HuH-7.5 (cell line): ENCODE results near the gene L3MBTL2.
A peak's percentile ranks its signal among the peaks of the same experiment; 100 is the strongest.

ENCODE experiments used
- DNase-seq: peaks from one replicate; pipeline ENCODE4 v3.0.0; 2011; ENCODE audit warnings: low spot score

L3MBTL2 gene

GRCh38 chr22:41215409-41215808, 10.3 kb downstream of the L3MBTL2 start:
- no peak for DNase-seq

DNA sequence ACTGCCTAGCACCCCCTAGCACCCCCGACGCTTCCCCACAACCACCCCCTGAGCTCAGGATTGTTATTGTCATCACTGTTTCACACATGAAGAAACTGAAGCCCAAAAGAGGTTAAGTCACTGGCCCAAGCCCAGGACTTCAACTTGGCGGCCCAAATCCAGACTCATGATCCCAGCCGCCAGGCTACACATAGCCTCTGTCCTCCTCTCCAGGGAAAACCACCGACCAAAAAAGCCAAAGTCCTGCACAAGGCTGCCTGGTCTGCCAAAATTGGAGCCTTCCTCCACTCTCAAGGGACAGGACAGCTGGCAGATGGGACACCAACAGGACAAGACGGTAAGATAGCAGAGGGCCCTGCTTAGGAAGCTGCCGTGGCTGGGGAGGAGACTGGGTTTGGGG, 10.8 kb downstream of the L3MBTL2 start:
- no peak for DNase-seq

GRCh38 chr22:41216984-41217383, 11.9 kb downstream of the L3MBTL2 start:
- DNase-seq = no peak

DNA sequence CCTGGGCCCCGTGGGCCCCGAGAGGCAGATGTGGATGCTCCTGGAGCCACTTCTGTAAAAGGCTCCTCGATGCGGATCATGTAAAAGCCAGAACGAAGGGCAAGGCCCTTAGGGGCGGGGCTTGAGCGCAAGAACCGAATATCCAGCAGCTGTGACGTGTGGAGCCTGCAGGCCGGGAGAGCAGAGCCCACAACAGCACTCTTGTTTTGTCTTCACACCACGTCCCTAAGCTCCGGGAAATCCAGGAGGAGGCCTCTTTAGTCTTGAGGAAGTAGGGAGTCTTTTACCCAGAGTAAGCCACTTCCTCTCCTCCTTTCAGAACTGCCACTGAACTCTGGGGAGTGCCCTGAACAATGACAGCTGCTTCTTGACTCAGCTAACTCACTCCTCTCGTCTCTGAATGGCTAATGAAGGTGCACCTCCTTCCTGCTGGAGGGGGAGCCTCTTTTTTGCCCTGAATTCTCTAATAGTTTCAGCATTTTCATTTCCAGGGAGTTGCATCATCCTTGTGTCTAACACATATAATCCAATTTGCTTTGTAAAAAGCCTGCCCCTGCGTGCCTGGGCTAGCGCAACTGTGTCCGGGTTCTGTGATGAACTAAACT, 12.5 kb downstream of the L3MBTL2 start:
- DNase-seq = no peak

DNA sequence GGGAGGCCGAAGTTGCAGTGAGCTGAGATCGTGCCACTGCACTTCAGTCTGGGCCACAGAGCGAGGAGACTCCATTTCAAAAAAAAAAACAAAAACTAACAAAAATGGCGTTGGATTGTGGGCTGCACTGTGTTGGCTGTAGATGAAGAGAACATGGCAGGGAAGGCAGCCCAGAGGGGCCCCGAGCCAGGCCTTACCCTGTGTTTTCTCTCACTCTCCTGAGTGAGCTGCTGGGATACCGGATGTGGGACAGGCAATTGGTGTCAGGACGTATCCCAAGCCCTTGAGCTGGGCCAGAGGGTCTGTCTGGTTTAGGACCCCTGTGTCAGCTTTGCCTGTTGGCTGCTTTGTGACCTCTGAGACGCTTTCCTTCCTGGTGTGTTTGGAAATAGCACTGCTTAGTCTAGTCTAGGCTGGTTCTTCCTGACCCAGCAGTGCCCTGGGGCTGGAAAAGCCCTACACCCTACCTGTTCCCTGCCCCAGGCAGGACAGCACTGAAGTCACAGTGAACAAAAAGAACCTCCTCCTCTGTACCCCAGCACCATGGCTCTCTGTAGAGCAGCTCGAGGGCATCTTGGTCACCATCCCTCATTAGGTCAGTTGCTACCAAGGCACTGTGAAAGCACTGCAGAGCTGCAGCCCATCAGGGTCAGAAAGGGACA, 17.9 kb downstream of the L3MBTL2 start:
- DNase-seq = no peak

GRCh38 chr22:41223535-41223934, 18.4 kb downstream of the L3MBTL2 start:
- DNase-seq = no peak

GRCh38 chr22:41226723-41227655, 21.9 kb downstream of the L3MBTL2 start:
- no peak for DNase-seq

DNA sequence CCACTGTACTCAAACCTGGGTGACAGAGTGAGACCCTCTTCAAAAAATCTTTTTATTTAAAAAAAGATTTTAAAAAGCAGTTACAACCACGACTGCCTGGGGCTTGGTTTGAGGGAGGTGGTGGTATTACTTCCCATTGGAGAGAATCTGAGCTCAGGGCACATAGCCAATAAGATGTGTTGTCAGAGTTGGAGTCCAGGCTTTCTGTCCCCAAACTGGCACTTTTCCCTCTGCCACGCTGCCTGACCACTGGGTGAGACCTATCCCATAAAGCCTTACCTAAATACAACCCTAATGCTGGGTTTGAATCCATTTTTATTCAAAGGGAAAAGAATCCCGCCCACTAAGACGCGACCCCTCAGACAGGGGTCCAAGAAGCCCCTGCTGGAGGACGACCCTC, 24.1 kb downstream of the L3MBTL2 start:
- no peak for DNase-seq

- no peak for DNase-seq
Measured at GRCh38 chr22:41229730-41230400, 24.8 kb downstream of the L3MBTL2 start.

DNA sequence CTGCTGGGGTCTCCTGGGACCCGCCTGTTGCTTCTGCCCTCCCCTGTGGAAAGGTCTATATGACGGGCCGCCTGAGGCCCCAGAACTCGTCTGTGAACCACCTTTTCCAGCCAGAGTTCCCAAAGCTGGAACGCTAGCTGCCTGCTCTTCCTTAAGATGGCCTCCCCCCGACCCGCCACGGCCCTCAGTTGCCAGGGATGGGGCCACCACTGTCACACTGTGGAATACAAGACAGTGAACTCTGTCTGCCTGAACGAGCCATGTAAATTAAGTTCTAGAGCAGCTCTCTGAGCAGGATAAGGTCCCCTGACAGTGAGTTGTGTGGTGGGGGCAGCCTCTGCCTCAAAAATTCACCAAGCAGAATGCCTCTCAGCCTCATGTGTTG, 25.3 kb downstream of the L3MBTL2 start:
- DNase-seq = no peak

GRCh38 chr22:41231369-41231768, 26.3 kb downstream of the L3MBTL2 start:
- DNase-seq = no peak

DNA sequence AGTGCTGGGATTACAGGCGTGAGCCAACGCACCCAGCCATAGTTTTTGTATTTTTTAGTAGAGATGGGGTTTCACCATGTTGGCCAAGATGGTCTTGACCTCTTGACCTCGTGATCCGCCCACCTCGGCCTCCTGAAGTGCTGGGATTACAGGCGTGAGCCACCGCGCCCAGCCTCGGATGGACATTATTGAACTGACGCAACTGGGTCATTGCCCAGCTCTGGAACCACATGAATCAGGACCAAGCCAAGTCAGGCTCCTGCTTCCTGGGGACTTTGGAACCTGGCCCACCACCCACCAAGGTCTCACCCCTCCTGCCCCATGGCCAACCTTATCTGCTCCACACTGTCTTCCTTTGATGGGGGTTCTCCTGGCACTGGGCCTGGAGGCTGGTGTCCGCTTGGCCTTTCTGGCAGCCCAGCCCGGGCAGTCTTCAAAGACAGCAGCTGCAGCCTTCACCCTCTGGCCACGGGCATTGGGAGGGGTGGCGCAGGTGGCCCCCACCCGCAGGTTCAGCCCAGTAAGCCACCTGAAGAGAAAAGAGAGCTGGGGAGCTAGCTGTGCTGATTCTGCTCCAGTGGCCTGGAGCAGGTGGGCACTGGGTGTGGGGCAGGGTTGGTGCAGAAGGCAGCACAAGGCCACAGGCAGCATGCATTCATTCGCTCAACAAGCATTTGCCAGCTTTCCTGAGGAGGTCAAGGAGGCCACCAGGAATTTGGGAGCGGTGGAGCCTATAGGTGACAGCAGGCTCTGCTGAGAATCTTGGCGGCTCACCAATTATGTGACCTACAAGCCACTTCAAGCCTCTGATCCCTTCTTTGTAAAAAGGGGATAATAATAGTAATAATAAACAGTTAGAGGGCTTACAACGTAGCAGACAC, 29.9 kb downstream of the L3MBTL2 start:
- no peak for DNase-seq

DNA sequence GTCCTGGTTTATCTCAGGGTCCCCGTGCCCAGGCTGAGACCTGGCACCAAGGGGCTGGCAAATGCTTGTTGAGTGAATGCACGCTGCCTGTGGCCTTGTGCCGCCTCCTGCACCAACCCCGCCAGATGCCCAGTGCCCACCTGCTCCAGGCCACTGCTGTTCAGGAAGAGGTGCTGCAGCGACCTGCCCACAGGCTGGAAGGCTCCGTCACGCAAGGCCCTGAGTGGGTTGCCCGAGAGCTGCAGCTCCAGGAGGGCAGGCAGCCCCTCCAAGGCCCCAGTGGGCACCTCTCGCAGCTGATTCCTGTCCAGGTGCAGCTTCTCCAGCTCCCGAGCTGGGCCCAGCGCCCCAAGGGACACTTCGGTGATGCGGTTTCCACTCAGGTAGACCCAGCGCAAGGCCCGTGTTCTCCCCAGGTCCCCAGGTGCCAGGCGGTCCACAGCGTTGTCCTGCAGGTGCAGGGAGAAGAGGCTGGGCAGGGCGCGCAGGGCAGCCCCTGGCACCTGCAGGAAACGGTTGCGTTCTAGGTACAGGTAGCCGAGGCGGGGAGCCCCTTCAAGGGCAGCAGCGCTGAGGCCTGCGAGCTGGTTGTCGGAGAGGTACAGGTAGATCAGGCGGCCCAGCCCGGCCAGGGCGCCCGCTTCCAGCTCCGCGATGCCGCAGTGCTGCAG, 32.1 kb downstream of the L3MBTL2 start:
- DNase-seq = no peak

DNA sequence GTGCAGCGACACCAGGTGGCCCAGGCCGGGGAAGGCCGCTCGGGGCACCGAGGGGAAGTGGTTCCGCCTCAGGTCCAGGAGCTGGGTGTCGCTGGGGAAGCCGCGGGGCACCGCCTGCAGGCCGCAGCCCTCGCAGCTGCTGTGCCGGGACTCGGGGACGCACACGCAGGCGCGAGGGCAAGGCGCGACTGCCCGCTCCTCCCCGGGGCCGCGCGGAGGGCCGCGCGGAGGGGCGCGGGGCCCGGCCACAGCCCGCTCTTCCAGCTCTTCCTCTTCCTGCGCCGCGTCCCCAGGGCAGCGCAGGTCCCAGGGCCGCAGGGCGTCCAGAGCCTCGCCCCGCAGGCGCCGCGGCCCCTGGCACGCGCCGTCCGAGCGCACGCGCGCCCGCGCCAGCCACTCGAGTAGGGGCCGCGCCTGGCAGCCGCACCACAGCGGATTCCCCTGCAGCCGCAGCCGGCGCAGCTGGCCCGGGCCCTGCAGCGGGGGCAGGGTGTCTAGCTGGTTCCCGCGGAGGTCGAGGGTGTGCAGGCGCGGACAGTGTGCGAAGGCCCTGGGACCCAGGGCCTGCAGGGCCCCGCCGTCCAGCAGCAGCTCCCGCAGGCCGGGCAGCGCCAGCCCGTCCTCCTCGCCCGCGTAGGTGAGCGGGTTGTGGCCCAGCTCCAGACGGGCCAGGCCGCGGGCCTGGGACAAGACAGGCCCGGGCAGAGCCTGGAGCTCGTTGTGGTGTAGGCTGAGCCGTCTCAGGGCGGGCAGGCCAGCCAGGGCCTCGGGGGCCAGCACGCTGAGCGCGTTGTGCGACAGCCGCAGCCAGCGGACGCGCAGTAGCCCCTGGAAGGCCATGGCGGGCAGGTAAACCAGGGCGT, 32.8 kb downstream of the L3MBTL2 start:
- DNase-seq = peak; percentile 85

- no peak for DNase-seq
Measured at GRCh38 chr22:41238570-41239442, 33.7 kb downstream of the L3MBTL2 start.

DNA sequence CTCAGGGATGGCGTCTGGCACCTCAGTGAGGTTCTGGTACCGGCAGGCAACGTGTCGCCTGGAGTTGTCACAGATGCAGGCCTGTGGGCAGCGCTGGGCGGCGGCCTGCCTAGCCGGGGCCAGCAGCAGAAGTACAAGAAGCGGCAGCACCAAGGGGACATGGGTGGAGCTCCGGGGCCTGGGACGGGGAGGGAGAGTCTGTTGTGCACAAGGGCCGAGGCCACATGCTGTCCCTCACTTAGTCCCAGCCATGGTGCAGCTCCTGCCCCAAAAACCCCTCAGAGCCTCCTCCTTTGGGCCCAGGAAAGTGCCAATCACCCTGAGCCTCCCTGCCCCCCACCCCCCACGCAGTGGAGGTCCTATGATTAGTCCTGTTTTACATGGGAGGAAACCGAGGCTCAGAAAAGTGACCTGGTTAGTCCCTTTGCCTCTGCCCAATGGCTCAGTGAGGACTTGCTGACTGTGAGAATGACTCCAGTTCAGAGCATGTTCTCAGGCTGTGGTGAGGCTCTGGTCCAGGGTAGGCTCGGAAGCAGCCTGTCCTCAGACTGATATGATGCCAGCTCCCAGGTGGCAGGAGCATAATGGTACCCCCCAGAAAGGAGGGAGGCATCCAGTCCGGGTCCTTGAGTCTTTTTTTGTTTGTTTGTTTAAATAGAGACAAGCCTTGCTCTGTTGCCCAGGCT, 34.5 kb downstream of the L3MBTL2 start:
- no peak for DNase-seq

DNA sequence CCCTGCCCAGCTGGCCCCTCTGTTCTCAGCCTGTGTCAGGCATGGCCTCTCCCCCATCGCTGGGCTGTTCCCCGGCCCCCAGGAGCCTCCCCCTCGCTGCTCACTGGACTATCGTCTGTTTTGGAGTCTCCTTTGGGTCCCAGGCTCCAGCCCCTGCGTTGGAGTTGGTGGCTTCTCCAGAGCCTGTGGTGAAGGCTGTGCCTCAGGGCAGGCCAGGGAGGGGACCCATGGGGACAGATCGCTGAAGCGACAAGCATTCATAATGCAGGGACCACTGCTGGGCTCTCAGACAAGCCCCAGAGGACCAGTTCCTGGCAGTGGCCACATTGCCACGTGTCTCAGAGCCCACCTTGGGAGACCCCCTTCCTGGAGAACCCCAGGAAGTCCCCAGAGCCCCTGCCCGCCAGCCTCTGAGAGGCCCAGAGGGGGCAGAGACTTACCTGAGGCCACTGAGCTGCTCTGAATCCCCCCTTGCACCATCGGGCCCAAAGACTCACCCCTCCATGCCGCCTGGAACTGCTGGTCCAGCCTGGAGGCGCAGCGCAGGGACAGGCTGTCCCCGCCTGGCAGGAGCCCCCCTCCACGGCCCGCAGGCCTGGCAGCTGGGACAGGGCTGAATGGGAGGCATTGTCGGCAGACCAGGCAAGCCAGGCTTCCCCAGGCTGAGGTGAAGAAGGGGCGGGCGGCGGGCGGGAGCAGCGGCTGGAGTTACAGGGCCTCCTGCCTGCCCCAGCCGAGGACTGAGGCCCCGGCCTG, 35.4 kb downstream of the L3MBTL2 start, which contains the start of gene CHADL:
Gene CHADL (minus strand): TSS at position 555 of the 756 bp plus-strand sequence. CDS start 50 bp downstream, at position 505.
- DNase-seq = no peak
